ENCODE results near the gene GFM1. TPM values are rescaled to one million over a fixed set of nuclear protein-coding genes. Genes with fewer than 3 reads are reported as not detected.
"Not testable (repeated sequence)": the region's sequence is repeated elsewhere in the genome, so short reads cannot be mapped to it uniquely, and the experiment has no call there.

Gene GFM1
- total RNA-seq, 4 donors from 2014 or later: 29.4 to 48.5 (median 45.5) TPM

DNA sequence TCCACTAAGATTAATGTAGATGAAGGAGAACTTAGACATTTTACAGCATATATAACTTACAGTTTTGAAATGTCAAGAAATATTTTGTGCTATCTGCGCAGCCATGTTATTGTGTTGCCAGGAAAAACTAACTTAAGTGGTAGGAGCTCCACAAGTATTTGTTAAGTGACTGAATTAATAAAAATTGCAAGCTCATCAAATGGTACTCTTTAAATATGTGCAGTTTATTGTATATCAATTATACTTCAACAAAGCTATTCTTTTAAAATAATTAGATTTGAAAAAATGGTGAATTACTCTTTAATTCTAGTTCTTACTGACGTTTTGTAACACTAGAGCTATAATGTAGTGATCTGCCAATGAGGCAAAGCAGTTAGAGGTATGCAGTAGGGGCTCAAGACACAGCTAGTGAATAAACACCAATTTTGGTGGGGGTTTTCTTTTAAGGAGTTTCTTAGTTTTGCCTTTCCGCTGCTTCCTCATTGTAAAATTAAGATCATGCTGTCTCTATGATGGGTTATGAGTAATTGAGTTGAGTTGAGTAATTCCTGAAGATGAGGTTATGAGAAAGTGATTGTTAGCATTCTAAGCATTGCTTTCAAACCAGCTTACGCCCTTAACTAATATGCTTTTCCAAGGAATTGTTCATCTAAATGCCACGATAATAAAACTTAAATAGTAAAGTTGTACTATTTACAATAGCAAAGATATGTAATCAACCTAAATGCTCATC, 39.1 kb downstream of the GFM1 start:
- H3K27me3 ChIP-seq: no peaks in the 10 kb centered on the region
- peaks cover 0 to 40% (median 0%) of the 10 kb centered on the region in 3 donors for H3K36me3 ChIP-seq
- WGBS, 2 donors: 91% methylated on average over 5 of the region's 5 CpGs
- no peak overlapping the region for H3K27ac ChIP-seq
- H3K4me3 ChIP-seq: no peak overlapping the region
- H3K9me3 ChIP-seq: no peaks in the 10 kb centered on the region
- no peak for DNase-seq (ENCODE audit: low spot score in 2 of 2)
- H3K4me1 ChIP-seq: no peaks in the 10 kb centered on the region
- no peak for TF ChIP-seq EP300 (IDR thresholded peaks at IDR 0.05)
- TF ChIP-seq, protein P1, sequence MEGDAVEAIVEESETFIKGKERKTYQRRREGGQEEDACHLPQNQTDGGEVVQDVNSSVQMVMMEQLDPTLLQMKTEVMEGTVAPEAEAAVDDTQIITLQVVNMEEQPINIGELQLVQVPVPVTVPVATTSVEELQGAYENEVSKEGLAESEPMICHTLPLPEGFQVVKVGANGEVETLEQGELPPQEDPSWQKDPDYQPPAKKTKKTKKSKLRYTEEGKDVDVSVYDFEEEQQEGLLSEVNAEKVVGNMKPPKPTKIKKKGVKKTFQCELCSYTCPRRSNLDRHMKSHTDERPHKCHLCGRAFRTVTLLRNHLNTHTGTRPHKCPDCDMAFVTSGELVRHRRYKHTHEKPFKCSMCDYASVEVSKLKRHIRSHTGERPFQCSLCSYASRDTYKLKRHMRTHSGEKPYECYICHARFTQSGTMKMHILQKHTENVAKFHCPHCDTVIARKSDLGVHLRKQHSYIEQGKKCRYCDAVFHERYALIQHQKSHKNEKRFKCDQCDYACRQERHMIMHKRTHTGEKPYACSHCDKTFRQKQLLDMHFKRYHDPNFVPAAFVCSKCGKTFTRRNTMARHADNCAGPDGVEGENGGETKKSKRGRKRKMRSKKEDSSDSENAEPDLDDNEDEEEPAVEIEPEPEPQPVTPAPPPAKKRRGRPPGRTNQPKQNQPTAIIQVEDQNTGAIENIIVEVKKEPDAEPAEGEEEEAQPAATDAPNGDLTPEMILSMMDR (IDR thresholded peaks at IDR 0.05): no peak
- TF ChIP-seq POLR2A (IDR thresholded peaks at IDR 0.05): no peak

DNA sequence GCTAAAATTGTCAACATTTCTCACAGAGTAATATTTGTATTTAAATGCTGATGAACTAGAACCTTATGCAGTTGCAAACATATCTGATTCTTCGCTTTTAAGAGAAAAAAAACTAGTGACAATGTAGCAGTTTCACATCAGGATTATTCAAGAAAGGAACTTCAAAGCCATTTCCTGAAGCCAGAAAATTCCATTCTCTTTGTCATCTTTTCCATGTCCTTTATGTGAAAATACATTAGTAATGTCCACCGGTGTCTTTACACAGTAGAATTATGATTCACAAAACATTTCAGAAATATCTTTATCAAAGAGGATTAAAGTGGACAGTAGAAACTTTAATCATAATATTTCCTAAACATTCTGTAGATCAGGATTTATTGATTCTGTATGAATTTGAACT, 40.8 kb downstream of the GFM1 start:
- no peak for DNase-seq (ENCODE audit: low spot score in 2 of 2)
- Histone ChIP-seq H3K4me1 (no peaks in the 10 kb centered on the region), H3K4me3 (no peak overlapping the region), H3K36me3 (peaks cover 0 to 38% (median 0%) of the 10 kb centered on the region in 3 donors), H3K27me3 (no peaks in the 10 kb centered on the region), H3K27ac (no peak overlapping the region), H3K9me3 (no peaks in the 10 kb centered on the region)
- TF ChIP-seq, protein P1 (IDR thresholded peaks at IDR 0.05): no peak
- TF ChIP-seq EP300 (IDR thresholded peaks at IDR 0.05) (no peak), POLR2A (IDR thresholded peaks at IDR 0.05) (no peak)
- 85 to 92% methylated on average over 2 of the region's 2 CpGs for WGBS, 2 donors

DNA sequence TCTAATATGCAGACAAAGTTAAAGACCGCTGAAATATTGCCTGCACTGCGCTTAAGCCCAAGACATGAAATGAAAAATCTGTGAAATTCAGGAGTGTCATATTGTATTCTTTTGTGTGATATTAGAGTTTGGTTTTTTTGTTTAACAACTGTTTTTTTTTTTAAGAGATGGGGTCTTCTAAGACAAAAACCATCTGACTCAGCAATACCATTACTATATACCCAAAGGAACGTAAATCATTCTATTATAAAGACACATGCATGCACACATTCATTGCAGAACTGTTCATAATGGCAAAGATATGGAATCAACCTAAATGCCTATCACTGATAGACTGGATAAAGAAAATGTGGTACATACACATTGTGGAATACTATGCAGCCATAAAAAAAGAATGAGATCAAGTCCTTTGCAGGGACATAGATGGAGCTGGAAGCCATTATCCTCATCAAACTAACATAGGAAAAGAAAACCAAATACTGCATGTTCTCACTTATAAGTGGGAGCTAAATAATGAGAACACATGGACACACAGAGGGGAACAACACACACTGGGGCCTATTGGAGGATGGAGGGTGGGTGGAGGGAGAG, 49.6 kb downstream of the GFM1 start:
- not testable (repeated sequence) for H3K4me1 ChIP-seq; H3K9me3 ChIP-seq; DNase-seq (ENCODE audit: low spot score in 2 of 2); H3K27ac ChIP-seq; H3K4me3 ChIP-seq; H3K27me3 ChIP-seq
- 33 to 83% methylated on average over 3 of the region's 3 CpGs for WGBS, 2 donors
- H3K36me3 ChIP-seq: peaks cover 0 to 50% (median 0%) of the 10 kb centered on the region in 3 donors

DNA sequence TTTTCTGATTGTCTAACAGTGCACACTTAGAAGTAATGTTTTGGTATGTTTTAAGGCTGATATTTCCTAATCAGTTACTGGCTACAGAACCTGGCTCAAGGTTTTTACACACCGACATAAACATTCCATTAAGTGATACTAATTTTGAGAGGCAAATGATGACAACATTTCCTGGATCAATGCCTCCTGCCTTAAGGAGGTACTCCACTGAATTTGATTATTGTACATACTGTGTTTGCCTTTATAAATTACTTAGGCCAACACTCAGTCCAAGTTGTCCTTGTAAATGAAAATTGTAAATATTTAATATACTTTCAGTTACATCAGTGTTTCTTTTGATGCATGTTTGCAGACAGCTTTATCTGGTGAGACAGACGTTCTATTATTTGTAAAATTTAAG, 52.3 kb downstream of the GFM1 start:
- DNase-seq (ENCODE audit: low spot score in 2 of 2): no peak
- 70 to 72% methylated on average over 2 of the region's 2 CpGs for WGBS, 2 donors
- no peak overlapping the region for H3K4me3 ChIP-seq
- H3K27me3 ChIP-seq: no peaks in the 10 kb centered on the region
- TF ChIP-seq EP300 (IDR thresholded peaks at IDR 0.05) (no peak), POLR2A (IDR thresholded peaks at IDR 0.05) (no peak)
- TF ChIP-seq, protein P1 (IDR thresholded peaks at IDR 0.05): no peak
- no peak overlapping the region for H3K27ac ChIP-seq
- H3K4me1 ChIP-seq: peaks cover 0 to 9% (median 4%) of the 10 kb centered on the region in 4 donors
- peaks cover 0 to 35% (median 0%) of the 10 kb centered on the region in 3 donors for H3K36me3 ChIP-seq
- no peaks in the 10 kb centered on the region for H3K9me3 ChIP-seq

DNA sequence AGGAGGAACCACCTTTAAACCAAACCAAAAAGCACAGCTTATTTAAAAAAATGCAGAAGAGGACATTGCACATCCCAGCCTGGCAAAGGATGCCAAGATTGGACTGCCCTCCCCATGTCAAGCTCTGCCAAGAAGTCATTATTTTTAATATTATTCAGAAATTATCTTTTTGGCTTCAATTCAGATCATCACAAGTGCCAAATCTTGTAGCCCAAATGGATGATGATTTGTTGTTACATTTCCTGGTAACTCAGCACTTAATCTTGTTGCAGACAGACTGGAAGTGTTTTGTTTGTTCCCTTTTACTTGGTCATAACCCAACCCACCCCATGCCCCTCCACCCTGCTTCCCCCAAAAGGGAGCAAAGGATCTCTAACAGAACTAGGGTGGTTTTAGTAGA, 56.2 kb downstream of the GFM1 start:
- H3K27ac ChIP-seq: no peak overlapping the region
- peaks cover 0 to 10% (median 4%) of the 10 kb centered on the region in 4 donors for H3K4me1 ChIP-seq
- H3K4me3 ChIP-seq: no peak overlapping the region
- H3K27me3 ChIP-seq: no peaks in the 10 kb centered on the region
- no peaks in the 10 kb centered on the region for H3K9me3 ChIP-seq
- DNase-seq (ENCODE audit: low spot score in 2 of 2): no peak
- H3K36me3 ChIP-seq: peaks cover 0 to 18% (median 0%) of the 10 kb centered on the region in 3 donors
- TF ChIP-seq POLR2A (IDR thresholded peaks at IDR 0.05): no peak
- TF ChIP-seq, protein P1 (IDR thresholded peaks at IDR 0.05): no peak
- no peak for TF ChIP-seq EP300 (IDR thresholded peaks at IDR 0.05)

Measured in tibial nerve (tissue), 4 donors.